HS-27A (cell line): ENCODE results near the gene BRCA2.

Experiments used
- DNase-seq: peaks from one replicate; pipeline ENCODE4 v3.0.0-alpha.2; 2012; ENCODE audit warnings: low read depth, missing footprints

BRCA2 gene

GRCh38 chr13:32383836-32384618, 68.7 kb downstream of the BRCA2 start:
- DNase-seq: no peak

- no peak for DNase-seq
Observed at GRCh38 chr13:32384702-32385101, 69.4 kb downstream of the BRCA2 start.

GRCh38 chr13:32385410-32385809, 70.1 kb downstream of the BRCA2 start:
- DNase-seq: no peak

GRCh38 chr13:32390048-32390447, 74.7 kb downstream of the BRCA2 start:
- DNase-seq: no peak

GRCh38 chr13:32390484-32390883, 75.2 kb downstream of the BRCA2 start:
- no peak for DNase-seq

GRCh38 chr13:32391101-32391619, 75.9 kb downstream of the BRCA2 start:
- no peak for DNase-seq

GRCh38 chr13:32403108-32403507, 87.8 kb downstream of the BRCA2 start:
- no peak for DNase-seq

- no peak for DNase-seq
Observed at GRCh38 chr13:32407854-32408253, 92.5 kb downstream of the BRCA2 start.

GRCh38 chr13:32408296-32409000, 93.1 kb downstream of the BRCA2 start:
- no peak for DNase-seq

- no peak for DNase-seq
Observed at GRCh38 chr13:32409001-32409313, 93.6 kb downstream of the BRCA2 start.

GRCh38 chr13:32409561-32410421, 94.5 kb downstream of the BRCA2 start:
- no peak for DNase-seq

GRCh38 chr13:32413284-32413683, 98.0 kb downstream of the BRCA2 start:
- no peak for DNase-seq

- no peak for DNase-seq
Observed at GRCh38 chr13:32414580-32414979, 99.3 kb downstream of the BRCA2 start.

- DNase-seq: no peak
Observed at GRCh38 chr13:32415019-32415418, 99.7 kb downstream of the BRCA2 start.

- DNase-seq: no peak
Observed at GRCh38 chr13:32417995-32418394, 102.7 kb downstream of the BRCA2 start.

GRCh38 chr13:32419862-32420261, 104.6 kb downstream of the BRCA2 start:
- no peak for DNase-seq

GRCh38 chr13:32423592-32423991, 108.3 kb downstream of the BRCA2 start:
- DNase-seq: no peak

- DNase-seq: no peak
Observed at GRCh38 chr13:32425158-32425557, 109.8 kb downstream of the BRCA2 start.

GRCh38 chr13:32426191-32426989, 111.1 kb downstream of the BRCA2 start:
- DNase-seq: no peak

GRCh38 chr13:32426990-32427851, 111.9 kb downstream of the BRCA2 start:
- DNase-seq: no peak
